ENCODE results near the gene BTG2.
"Not testable (repeated sequence)": the region's sequence is repeated elsewhere in the genome, so short reads cannot be mapped to it uniquely, and the experiment has no call there.

Gene BTG2

DNA sequence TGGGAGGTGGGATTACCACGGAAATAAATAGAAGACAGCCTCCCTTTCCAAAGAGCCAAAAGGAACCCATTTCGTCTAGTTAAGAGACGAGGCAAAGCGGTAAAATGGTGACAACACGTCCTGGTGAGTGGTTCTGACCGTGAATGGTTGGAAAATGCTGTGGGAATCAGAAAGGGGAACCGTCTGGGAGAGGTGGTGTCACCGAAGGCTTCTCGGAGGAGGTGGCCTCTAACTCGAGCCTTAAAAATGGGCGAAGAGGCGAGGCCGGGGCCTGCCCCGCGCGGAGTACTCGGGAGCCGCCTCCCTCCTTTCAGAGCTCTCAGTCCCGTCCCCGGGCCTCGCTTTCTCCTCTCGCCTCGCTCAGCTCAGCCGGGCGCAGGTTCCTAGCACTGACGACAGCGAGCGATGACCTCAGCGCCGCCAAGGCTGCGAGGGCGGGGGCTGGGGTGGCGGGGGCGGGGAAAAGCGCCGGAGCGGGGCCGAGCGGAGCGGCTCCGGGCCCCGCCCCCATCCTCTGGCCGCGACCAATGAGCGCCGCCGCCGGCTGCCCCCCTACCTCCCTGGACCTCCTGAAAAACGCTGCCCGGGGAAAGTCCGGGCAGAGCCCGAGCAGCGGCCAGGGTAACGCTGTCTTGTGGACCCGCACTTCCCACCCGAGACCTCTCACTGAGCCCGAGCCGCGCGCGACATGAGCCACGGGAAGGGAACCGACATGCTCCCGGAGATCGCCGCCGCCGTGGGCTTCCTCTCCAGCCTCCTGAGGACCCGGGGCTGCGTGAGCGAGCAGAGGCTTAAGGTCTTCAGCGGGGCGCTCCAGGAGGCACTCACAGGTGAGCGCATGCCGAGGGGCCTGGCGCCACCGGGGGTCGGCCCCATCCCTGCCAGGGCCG, at the start of gene BTG2:
TSS of gene BTG2 (plus strand) at position 601 of the 890 bp plus-strand sequence. CDS start at position 689, 88 bp downstream.
- DNase-seq (ENCODE audit: low read depth) = peak; percentile 86

DNA sequence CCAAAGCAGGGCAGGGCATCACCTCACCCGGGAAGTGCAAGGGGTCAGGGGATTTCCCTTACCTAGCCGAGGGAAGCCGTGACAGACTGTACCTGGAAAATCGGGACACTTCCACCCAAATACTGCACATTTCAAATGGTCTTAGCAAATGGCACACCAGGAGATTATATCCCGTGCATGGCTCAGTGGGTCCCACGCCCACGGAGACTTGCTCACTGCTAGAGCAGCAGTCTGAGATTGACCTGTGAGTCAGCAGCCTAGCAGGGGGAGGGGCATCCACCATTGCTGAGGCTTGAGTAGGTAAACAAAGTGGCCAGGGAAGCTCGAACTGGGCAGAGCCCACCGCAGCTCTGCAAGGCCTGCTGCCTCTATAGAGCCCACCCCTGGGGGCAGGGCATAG, 48.7 kb upstream of the BTG2 start:
- not testable (repeated sequence) for DNase-seq (ENCODE audit: low read depth)

- no peak for DNase-seq (ENCODE audit: low read depth)
These were observed 41.8 kb upstream of the BTG2 start for GRCh38 chr1:203263496-203263895.

DNA sequence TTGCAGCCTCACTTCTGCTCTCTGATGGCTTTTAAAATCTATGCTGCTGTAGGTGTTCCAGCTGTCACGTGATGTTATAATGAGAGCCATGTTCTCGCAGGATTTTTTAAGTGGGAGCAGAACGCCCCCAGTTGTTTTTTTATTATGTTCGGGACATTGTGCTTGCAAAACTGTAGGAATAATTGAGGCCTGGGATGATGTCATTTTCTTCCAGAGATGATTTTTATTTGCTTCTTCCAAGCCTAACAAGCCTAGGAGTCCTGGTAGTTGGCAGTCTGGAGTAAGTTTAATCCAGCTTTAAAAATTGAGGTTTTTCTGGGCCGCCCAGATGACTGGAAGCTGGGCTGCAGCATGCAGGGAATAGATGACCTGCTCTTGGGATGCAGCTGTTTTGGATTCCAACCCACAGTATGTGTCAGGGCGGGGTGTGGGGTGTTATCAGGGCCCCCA, 41.2 kb upstream of the BTG2 start:
- no peak for DNase-seq (ENCODE audit: low read depth)

DNA sequence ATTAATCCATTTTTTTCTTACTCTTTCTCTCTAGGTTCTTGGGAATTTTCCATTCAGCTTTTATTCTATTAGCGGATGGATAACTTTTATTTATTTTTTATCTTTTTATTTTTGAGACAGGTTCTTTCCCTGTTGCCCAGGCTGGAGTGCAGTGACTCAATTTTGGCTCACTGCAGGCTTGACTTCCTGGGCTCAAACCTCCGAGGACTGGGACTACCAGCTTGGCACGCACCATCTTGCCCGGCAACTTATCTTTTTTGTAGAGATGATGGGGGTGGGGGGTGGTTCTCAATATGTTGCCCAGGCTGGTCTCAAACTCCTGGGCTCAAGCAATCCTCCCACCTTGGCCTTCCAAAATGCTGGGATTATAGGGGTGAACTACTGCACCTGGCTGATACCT, 39.8 kb upstream of the BTG2 start:
- DNase-seq (ENCODE audit: low read depth) = no peak

DNA sequence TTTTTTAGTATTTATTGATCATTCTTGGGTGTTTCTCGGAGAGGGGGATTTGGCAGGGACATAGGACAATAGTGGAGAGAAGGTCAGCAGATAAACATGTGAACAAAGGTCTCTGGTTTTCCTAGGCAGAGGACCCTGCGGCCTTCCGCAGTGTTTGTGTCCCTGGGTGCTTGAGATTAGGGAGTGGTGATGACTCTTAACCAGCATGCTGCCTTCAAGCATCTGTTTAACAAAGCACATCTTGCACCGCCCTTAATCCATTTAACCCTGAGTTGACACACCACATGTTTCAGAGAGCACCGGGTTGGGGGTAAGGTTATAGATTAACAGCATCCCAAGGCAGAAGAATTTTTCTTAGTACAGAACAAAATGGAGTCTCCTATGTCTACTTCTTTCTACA, 39.2 kb upstream of the BTG2 start:
- DNase-seq (ENCODE audit: low read depth) = not testable (repeated sequence)

DNA sequence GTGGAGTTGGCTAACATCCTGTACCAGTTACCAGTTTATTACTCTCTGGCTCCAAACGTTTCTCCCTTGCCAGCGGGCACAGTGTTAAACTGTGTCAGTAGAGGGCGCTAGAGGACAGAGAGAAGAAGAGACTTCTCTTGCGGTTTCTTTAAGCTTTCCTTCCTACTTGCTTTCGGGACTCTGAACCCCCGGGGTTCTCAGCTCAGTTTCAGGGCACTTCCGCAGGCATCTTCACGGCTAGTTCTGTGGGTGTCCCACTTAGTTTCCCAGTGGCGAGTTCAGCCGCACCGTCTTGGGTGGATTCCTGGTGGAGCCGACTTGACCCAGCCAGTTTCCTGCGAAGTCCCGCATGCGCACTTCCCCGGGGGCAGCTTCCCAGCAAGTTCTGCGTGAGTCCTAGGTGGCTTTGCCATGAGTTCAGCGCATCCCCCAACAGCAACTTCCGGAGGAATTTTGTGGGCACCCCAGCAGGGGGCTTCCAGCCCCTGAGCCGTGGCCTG, 37.9 kb upstream of the BTG2 start:
- peak; percentile 61 for DNase-seq (ENCODE audit: low read depth)

DNA sequence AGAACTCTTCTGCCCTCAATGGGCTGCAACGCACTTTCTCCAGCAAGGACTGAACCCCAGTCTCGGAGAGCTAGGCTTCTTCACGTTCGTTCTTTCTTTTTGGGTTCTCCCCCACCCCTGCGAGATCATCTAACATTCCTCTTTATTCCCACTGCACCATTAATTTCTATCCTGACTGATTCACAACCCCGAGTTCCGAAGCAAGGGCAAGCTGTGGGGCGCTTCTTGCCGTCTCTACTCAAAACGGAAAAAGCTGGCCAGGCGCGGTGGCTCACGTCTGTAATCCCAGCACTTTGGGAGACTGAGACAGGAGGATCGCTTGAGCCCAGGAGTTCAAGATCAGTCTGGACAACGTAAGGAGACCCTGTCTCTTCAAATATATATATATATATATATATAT, 37.4 kb upstream of the BTG2 start:
- no peak for DNase-seq (ENCODE audit: low read depth)

- no peak for DNase-seq (ENCODE audit: low read depth)
These were observed 36.2 kb upstream of the BTG2 start for GRCh38 chr1:203268901-203269653.

DNA sequence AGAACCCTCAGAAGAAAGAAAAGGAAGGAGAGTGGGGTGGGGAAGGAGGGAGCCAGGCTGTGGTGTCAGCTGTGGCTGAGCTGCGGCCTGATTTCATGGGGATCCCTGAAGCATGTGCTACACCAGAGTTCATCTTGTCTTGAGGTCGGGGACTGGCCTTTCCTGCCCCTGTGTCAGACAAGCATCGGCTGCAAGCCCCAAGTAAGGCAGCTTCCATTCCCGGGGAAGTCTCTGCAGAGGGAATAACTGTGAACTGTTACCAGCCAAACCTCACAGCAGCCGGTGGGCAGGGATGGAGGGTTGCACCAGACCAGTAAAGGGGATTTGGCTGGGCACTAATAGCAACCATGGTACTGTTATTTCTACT, 35.7 kb upstream of the BTG2 start:
- no peak for DNase-seq (ENCODE audit: low read depth)

GRCh38 chr1:203270448-203270847, 34.9 kb upstream of the BTG2 start:
- no peak for DNase-seq (ENCODE audit: low read depth)

DNA sequence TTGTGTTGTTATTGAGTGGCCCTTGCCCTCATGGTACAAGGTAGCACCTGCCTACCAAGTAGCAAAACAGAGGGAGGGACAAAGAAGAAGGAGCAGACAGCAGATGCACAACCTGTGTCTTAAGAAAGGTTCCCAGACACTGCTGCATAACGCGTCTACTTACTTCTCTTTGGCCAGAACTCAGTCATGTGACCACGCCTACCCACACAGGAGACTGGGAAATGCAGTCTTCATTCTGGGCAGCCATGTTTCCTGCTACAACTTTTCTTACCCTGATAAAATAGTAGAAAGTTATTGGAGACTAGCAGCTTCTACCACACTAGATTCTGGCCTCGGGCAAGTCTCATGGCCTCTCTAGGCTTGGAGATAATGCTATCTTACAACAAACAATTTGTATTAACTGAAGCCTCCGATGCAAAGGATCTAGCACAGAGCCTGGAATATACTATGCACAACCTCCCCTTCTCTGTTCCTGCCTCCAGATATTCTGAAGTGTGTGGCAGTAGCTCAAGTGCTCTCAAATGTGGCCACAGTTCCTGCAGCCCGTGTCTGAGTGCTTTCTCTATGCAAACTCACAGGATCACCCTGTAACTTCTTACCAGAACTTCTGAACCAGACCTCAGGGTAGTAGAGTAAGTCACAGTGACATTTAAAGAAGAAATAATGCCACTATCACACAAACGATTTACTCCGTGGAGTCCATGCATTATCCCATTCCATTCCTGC, 34.1 kb upstream of the BTG2 start:
- DNase-seq (ENCODE audit: low read depth) = no peak

- DNase-seq (ENCODE audit: low read depth) = no peak
These were observed 33.2 kb upstream of the BTG2 start for GRCh38 chr1:203271962-203272632.

- no peak for DNase-seq (ENCODE audit: low read depth)
These were observed 32.6 kb upstream of the BTG2 start for GRCh38 chr1:203272633-203273205.

GRCh38 chr1:203273206-203273868, 32.0 kb upstream of the BTG2 start:
- peak; percentile 89 for DNase-seq (ENCODE audit: low read depth)

GRCh38 chr1:203273869-203274602, 31.3 kb upstream of the BTG2 start:
- DNase-seq (ENCODE audit: low read depth) = no peak

- DNase-seq (ENCODE audit: low read depth) = no peak
These were observed 30.5 kb upstream of the BTG2 start for GRCh38 chr1:203274603-203275381.

DNA sequence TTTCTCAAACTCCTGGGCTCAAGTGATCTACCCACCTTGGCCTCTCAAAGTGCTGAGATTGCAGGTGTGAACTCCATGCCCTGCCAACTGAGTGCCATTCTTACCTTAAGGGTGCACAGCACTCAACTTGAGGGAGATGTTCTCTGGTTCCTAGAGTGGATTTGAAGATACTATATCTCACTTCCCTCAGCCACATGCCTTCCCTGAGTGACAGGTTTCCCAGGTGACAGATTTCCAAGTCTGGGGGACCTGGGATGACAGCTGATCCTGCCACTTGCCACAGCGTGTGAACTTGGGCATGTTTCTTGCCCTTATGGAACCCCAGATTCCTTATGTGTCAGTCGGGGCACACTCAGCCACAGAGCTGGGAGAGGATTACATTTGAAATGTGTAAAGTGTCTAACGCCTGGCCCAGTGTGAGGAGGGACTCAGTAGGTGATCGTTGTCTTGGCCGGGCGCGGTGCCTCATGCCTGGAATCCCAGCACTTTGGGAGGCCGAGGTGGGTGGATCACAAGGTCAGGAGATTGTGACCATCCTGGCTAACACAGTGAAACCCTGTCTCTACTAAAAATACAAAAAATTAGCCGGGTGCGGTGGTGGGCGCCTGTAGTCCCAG, 29.6 kb upstream of the BTG2 start:
- DNase-seq (ENCODE audit: low read depth) = no peak

DNA sequence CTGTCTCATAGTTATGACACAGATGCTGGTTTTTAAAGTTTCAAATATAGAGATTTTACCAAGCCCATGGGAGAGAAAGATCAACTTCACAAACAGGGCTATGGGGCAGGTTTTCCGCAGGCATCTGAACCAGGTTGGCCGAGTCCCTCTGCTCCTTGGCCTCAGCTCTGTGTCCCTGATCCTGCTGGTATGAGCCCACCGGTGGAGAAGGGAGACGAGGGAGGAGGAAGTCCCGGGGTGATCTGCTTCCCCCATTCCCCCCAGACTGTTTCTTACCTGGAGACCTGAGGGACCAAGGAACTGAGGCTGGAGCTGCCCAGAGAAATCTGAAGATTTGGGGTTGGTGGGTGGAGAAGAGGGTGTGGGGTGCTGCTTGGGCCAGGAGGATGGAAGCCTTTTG, 28.9 kb upstream of the BTG2 start:
- DNase-seq (ENCODE audit: low read depth) = no peak
